PC-3 (cell line): ENCODE data around the gene TMSB4X. TPM values are rescaled to one million over a fixed set of nuclear protein-coding genes. Genes with fewer than 3 reads are reported as not detected.
A peak's percentile ranks its signal among the peaks of the same experiment; 100 is the strongest.

Experiments
- ATAC-seq: fragments of 200-7000 bp; cut with Tn5 transposase; 2 replicates; pipeline ENCODE4 v1.9.1; 2020; ENCODE audit warnings: mild to moderate bottlenecking, moderate library complexity
- BruUV-seq: library from RNA; stranded (reverse); fragments of 400-500 nt; replicated peaks from 2 replicates; lab custom pipeline; 2021; lab: Mats Ljungman, UMichigan
- CTCF ChIA-PET: fragments of 300-600 bp; sonication (Branson Sonifier 250); formaldehyde crosslinking; loops from one replicate; lab custom pipeline; 2022; ENCODE audit warnings: antibody characterized with exemption; lab: Charles Lee
- POLR2A ChIA-PET: fragments of 300-600 bp; sonication (Branson Sonifier 250); formaldehyde crosslinking; loops from one replicate; lab custom pipeline; 2022; ENCODE audit warnings: antibody characterized with exemption; ENCODE audit not compliant: unreplicated experiment; lab: Charles Lee
- DNase-seq: peaks from one replicate; pipeline ENCODE4 v3.0.0-alpha.2; 2015
- H2AFZ ChIP-seq: fragments of 300-600 bp; sonication (generic); 2 replicates; pipeline ENCODE4 v1.6.0; 2016; ENCODE audit warnings: antibody characterized with exemption, low read length
- H3F3A ChIP-seq: fragments of 300-600 bp; sonication (generic); one replicate; pipeline ENCODE4 v1.6.0; 2017; ENCODE audit warnings: antibody characterized with exemption, low read length, control low read depth, mild to moderate bottlenecking; ENCODE audit not compliant: unreplicated experiment
- H3K27ac ChIP-seq: fragments of 300-600 bp; sonication (generic); 2 replicates; pipeline ENCODE4 v1.5.1; 2016; ENCODE audit warnings: mild to moderate bottlenecking, low read length
- H3K27me3 ChIP-seq: fragments of 300-600 bp; sonication (generic); 2 replicates; pipeline ENCODE4 v1.6.1; 2016; ENCODE audit warnings: low read length, mixed read lengths
- H3K36me3 ChIP-seq: fragments of 300-600 bp; sonication (generic); 2 replicates; pipeline ENCODE4 v1.6.1; 2016; ENCODE audit warnings: low read depth, mixed run types, low read length, mixed read lengths
- H3K4me1 ChIP-seq: fragments of 300-600 bp; sonication (generic); 2 replicates; pipeline ENCODE4 v1.5.1; 2016; ENCODE audit warnings: low read length; ENCODE audit not compliant: insufficient read depth
- H3K4me2 ChIP-seq: fragments of 300-600 bp; sonication (generic); 2 replicates; pipeline ENCODE4 v1.6.0; 2016; ENCODE audit warnings: low read length
- H3K4me3 ChIP-seq: fragments of 300-600 bp; sonication (generic); 2 replicates; pipeline ENCODE4 v1.5.1; 2016; ENCODE audit warnings: mild to moderate bottlenecking, low read length, mixed read lengths
- H3K79me2 ChIP-seq: fragments of 300-600 bp; sonication (generic); 2 replicates; pipeline ENCODE4 v1.6.1; 2017; ENCODE audit warnings: low read length, mixed read lengths
- H3K9ac ChIP-seq: fragments of 300-600 bp; sonication (generic); 2 replicates; pipeline ENCODE4 v1.6.0; 2016; ENCODE audit warnings: mild to moderate bottlenecking, low read length
- H3K9me2 ChIP-seq: fragments of 300-600 bp; sonication (generic); replicated peaks from 2 replicates; pipeline ENCODE4 v1.6.1; 2016; ENCODE audit warnings: mixed run types, low read length, mixed read lengths
- H3K9me3 ChIP-seq: fragments of 300-600 bp; sonication (generic); 2 replicates; pipeline ENCODE4 v1.6.1; 2016; ENCODE audit warnings: low read length, mixed read lengths
- H4K20me1 ChIP-seq: fragments of 300-600 bp; sonication (generic); 2 replicates; pipeline ENCODE4 v1.6.1; 2016; ENCODE audit warnings: low read length, mixed read lengths
- EZH2 ChIP-seq: fragments of 300-600 bp; sonication (generic); IDR thresholded peaks from one replicate; pipeline ENCODE4 v1.6.1; 2017; ENCODE audit warnings: antibody characterized with exemption, mild to moderate bottlenecking, low read length; ENCODE audit not compliant: unreplicated experiment
- EZH2phosphoT487 ChIP-seq: fragments of 300-600 bp; sonication (generic); IDR thresholded peaks from 2 replicates; pipeline ENCODE4 v1.6.1; 2018; ENCODE audit warnings: mild to moderate bottlenecking, antibody characterized with exemption, low read length, borderline replicate concordance
- intact Hi-C: fragments of 100-400 bp; cut with micrococcal nuclease; formaldehyde crosslinking; loops from 2 replicates; pipeline ENCODE4 v1.9.0; 2023
- total RNA-seq: library from RNA; depleted of rRNA; stranded (reverse); fragments of >200 nt; gene quantifications from 2 replicates; pipeline ENCODE4 v1.2.3, GENCODE V29; 2014
- TF ChIP-seq, protein P1 (sequence below): fragments of 300-600 bp; sonication (generic); conservative IDR thresholded peaks from 2 replicates; pipeline ENCODE4 v1.5.1; 2017; ENCODE audit warnings: antibody characterized with exemption, low read depth, mild to moderate bottlenecking, low read length

The TMSB4X gene
- total RNA-seq, 1 experiment from 2014 or later: 2,159 TPM

GRCh38 chrX:13007519-13008188 is 32.7 kb downstream of the TMSB4X start:
- ATAC-seq (peak; percentile 87), DNase-seq (peak; percentile 90)
- Histone ChIP-seq H3K27me3 (no peaks in the 10 kb centered on the region), H3K4me2 (peak overlapping the region; percentile 56), H3K36me3 (no peaks in the 10 kb centered on the region), H3F3A (peaks cover 4% of the 10 kb centered on the region), H3K9me2 (no peaks in the 10 kb centered on the region), H3K4me1 (peaks cover 64% of the 10 kb centered on the region), H3K27ac (peak overlapping the region; percentile 97), H3K9me3 (no peaks in the 10 kb centered on the region), H3K9ac (peak overlapping the region; percentile 77), H3K4me3 (no peak overlapping the region), H2AFZ (no peak overlapping the region), H3K79me2 (no peaks in the 10 kb centered on the region), H4K20me1 (no peaks in the 10 kb centered on the region)
- TF ChIP-seq, protein P1, sequence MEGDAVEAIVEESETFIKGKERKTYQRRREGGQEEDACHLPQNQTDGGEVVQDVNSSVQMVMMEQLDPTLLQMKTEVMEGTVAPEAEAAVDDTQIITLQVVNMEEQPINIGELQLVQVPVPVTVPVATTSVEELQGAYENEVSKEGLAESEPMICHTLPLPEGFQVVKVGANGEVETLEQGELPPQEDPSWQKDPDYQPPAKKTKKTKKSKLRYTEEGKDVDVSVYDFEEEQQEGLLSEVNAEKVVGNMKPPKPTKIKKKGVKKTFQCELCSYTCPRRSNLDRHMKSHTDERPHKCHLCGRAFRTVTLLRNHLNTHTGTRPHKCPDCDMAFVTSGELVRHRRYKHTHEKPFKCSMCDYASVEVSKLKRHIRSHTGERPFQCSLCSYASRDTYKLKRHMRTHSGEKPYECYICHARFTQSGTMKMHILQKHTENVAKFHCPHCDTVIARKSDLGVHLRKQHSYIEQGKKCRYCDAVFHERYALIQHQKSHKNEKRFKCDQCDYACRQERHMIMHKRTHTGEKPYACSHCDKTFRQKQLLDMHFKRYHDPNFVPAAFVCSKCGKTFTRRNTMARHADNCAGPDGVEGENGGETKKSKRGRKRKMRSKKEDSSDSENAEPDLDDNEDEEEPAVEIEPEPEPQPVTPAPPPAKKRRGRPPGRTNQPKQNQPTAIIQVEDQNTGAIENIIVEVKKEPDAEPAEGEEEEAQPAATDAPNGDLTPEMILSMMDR: no peak
- TF ChIP-seq EZH2phosphoT487 (no peak), EZH2 (no peak)
- no TSS peak for BruUV-seq
- CTCF ChIA-PET: interaction anchor here (1.3 kb wide), 1 partner anchor 61 kb away, joined by 3 read pairs; no protein-coding TSS in a partner anchor
- intact Hi-C loops: loop anchor here (1.0 to 5.0 kb wide), 3 partner anchors 29 to 175 kb away; no protein-coding TSS in a partner anchor
- POLR2A ChIA-PET: interaction anchor here (0.7 kb wide), 1 partner anchor 466 kb away, joined by 3 read pairs; no protein-coding TSS in a partner anchor

DNA sequence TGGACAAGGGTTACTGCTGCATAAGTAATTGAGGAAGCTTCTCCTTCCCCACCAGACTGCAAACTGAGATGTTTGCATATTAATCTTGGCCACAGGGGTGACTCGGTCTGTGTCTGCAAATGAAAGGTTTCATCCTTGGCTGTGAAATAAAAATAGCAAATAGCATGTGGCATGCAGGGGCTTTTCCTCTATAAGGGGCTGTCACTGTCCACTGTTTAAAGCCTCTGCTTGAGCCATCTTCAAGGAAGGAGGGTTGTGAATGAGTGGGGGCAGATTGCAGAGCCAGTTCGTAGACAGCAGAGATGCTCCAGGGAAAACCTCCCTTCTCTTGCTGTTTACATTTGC is 33.3 kb downstream of the TMSB4X start:
- Histone ChIP-seq H4K20me1 (no peaks in the 10 kb centered on the region), H3K27ac (peak overlapping the region; percentile 97), H3K27me3 (no peaks in the 10 kb centered on the region), H3K4me1 (peaks cover 62% of the 10 kb centered on the region), H3K9ac (peak overlapping the region; percentile 77), H3K4me2 (peak overlapping the region; percentile 56), H3K4me3 (no peak overlapping the region), H3K79me2 (no peaks in the 10 kb centered on the region), H3F3A (no peaks in the 10 kb centered on the region), H3K36me3 (no peaks in the 10 kb centered on the region), H3K9me3 (no peaks in the 10 kb centered on the region), H2AFZ (no peak overlapping the region), H3K9me2 (no peaks in the 10 kb centered on the region)
- intact Hi-C loops: loop anchor here (5.0 kb wide), 2 partner anchors 114 to 174 kb away; no protein-coding TSS in a partner anchor
- ChIA-PET POLR2A (no interaction called here), CTCF (interaction anchor here (1.3 kb wide), 1 partner anchor 61 kb away, joined by 3 read pairs; no protein-coding TSS in a partner anchor)
- DNase-seq: no peak
- no peak for TF ChIP-seq EZH2
- BruUV-seq: no TSS peak
- ATAC-seq: peak; percentile 41

- ChIA-PET CTCF (no interaction called here), POLR2A (no interaction called here)
- no peaks in the 10 kb centered on the region for H3K27me3 ChIP-seq
- H3K79me2 ChIP-seq: no peaks in the 10 kb centered on the region
- H3K9me2 ChIP-seq: no peaks in the 10 kb centered on the region
- no peak for DNase-seq
- intact Hi-C loops: loop anchor here (5.0 kb wide), 2 partner anchors 113 to 173 kb away; no protein-coding TSS in a partner anchor
- ATAC-seq: no peak
- no TSS peak for BruUV-seq
- no peak overlapping the region for H3K4me2 ChIP-seq
- no peaks in the 10 kb centered on the region for H3F3A ChIP-seq
- H3K4me3 ChIP-seq: no peak overlapping the region
- TF ChIP-seq EZH2phosphoT487: no peak
- no peak for TF ChIP-seq EZH2
- peak overlapping the region; percentile 77; the same call in 1 of the 2 replicates for H3K9ac ChIP-seq
- H3K4me1 ChIP-seq: peaks cover 63% of the 10 kb centered on the region
- H3K27ac ChIP-seq: peak overlapping the region; percentile 97
- H4K20me1 ChIP-seq: no peaks in the 10 kb centered on the region
- no peak overlapping the region for H2AFZ ChIP-seq
- H3K36me3 ChIP-seq: no peaks in the 10 kb centered on the region
- H3K9me3 ChIP-seq: no peaks in the 10 kb centered on the region
These were observed 33.9 kb downstream of the TMSB4X start for GRCh38 chrX:13008851-13009250.
